ENCODE data around the gene CMTM6.

CMTM6 gene

GRCh38 chr3:32502118-32502945, at the start of gene CMTM6:
Gene CMTM6 (minus strand): TSS chr3:32502852. CDS start chr3:32502745, 107 bp downstream.
- H3K4me3 ChIP-seq (ENCODE audit: control insufficient read depth, low read depth, low read length), result peak within 1 kb of the TSS; percentile 83
- no peak for DNase-seq (ENCODE audit: low read depth)
- TF ChIP-seq, protein P1, sequence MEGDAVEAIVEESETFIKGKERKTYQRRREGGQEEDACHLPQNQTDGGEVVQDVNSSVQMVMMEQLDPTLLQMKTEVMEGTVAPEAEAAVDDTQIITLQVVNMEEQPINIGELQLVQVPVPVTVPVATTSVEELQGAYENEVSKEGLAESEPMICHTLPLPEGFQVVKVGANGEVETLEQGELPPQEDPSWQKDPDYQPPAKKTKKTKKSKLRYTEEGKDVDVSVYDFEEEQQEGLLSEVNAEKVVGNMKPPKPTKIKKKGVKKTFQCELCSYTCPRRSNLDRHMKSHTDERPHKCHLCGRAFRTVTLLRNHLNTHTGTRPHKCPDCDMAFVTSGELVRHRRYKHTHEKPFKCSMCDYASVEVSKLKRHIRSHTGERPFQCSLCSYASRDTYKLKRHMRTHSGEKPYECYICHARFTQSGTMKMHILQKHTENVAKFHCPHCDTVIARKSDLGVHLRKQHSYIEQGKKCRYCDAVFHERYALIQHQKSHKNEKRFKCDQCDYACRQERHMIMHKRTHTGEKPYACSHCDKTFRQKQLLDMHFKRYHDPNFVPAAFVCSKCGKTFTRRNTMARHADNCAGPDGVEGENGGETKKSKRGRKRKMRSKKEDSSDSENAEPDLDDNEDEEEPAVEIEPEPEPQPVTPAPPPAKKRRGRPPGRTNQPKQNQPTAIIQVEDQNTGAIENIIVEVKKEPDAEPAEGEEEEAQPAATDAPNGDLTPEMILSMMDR (IDR thresholded peaks at IDR 0.05; ENCODE audit: control insufficient read depth, insufficient read depth, low read depth, low read length, missing control alignments), result no peak

DNA sequence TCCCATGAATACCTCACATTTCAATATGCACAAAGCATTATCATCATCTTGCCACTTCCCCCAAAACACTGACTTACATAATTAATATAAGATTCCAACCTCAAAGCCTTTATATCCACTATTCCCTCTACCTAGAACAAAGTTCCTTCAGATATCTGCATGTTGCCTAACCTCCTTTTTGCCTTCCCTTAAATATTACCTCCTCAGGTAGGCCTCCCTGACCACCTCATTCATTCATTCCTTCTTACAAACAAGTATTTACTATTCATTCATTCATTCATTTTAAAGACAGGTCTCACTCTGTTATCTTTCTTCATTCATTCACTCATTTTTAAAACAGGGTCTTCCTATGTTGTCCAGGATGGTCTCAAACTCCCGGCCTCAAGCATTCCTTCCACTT, 49.4 kb upstream of the CMTM6 start:
- DNase-seq (ENCODE audit: low read depth), result no peak
- TF ChIP-seq, protein P1 (IDR thresholded peaks at IDR 0.05; ENCODE audit: control insufficient read depth, insufficient read depth, low read depth, low read length, missing control alignments), result no peak
- no peak overlapping the region for H3K4me3 ChIP-seq (ENCODE audit: control insufficient read depth, low read depth, low read length)

DNA sequence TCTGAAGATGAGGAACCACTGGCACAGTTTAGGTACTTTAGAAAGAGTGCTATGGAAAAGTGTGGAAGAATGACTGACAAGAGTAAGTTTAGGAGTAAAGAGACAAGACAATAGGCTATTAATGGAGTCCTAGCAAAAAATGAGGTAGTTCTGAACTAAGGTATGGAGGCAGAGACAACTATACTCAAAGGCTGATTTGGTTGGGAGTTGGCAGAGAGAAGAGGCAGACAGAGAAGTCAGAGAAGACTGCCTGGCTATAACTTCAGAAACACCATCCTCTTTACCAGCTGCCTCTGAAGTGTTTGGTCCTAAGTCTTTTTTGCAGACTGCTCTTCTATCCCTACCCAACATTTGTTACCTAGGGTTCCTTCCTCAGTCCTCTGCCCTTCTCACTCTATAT, 48.8 kb upstream of the CMTM6 start:
- H3K4me3 ChIP-seq (ENCODE audit: control insufficient read depth, low read depth, low read length), result no peak overlapping the region
- no peak for DNase-seq (ENCODE audit: low read depth)

DNA sequence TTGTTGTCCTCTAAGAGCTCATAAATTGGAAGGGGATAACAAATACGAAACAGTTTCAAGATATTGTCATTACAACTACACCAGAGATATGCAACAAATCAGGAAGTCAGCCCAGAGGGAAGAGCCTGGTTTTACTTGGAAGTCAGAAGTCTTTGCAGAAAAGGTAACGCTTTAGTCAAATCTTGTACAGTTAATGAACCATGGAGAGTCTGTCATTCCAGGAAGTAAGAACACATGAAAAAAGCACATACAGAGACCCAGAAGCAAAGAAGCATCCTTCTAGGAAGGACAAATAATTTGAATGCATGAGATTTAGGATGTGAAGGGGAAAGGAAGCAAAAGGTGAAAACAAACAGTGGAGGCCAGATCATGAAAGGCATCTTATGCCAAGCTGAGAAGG, 48.4 kb upstream of the CMTM6 start:
- no peak overlapping the region for H3K4me3 ChIP-seq (ENCODE audit: control insufficient read depth, low read depth, low read length)
- TF ChIP-seq, protein P1 (IDR thresholded peaks at IDR 0.05; ENCODE audit: control insufficient read depth, insufficient read depth, low read depth, low read length, missing control alignments), result no peak
- no peak for DNase-seq (ENCODE audit: low read depth)

More for the DNA sequence above, 48.8 kb upstream of the CMTM6 start:
- TF ChIP-seq, protein P1 (IDR thresholded peaks at IDR 0.05; ENCODE audit: control insufficient read depth, insufficient read depth, low read depth, low read length, missing control alignments), result no peak

GRCh38 chr3:32545305-32545704, 42.7 kb upstream of the CMTM6 start:
- no peak overlapping the region for H3K4me3 ChIP-seq (ENCODE audit: control insufficient read depth, low read depth, low read length)
- no peak for DNase-seq (ENCODE audit: low read depth)
- TF ChIP-seq, protein P1 (IDR thresholded peaks at IDR 0.05; ENCODE audit: control insufficient read depth, insufficient read depth, low read depth, low read length, missing control alignments), result no peak

DNA sequence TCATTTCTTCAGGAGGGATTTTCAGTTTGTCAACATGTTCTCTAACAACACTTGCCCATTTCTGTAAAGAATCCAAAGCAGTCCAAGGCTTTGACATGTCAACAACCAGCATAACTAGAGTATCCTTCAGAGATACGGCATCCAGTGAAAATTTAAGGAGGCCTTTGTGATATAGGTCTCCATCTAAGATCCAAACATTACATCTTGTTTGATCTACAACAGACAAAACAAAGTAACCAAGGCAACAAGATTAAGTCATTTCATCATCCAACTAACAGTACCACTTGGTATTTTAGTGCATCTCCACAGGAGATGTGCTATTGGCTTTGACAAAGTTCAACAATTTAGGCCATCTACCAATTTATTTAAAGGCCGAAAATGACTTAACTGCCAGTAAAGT, 42.2 kb upstream of the CMTM6 start:
- TF ChIP-seq, protein P1 (IDR thresholded peaks at IDR 0.05; ENCODE audit: control insufficient read depth, insufficient read depth, low read depth, low read length, missing control alignments), result no peak
- no peak overlapping the region for H3K4me3 ChIP-seq (ENCODE audit: control insufficient read depth, low read depth, low read length)
- no peak for DNase-seq (ENCODE audit: low read depth)

All from AG09309 (cell line).